ENCODE measurements around the gene MAGIX. TPM values are rescaled to one million over a fixed set of nuclear protein-coding genes. Genes with fewer than 3 reads are reported as not detected.

The MAGIX gene
- total and polyA plus RNA-seq, 2 experiments from 2014 or later: 3.2 to 6.8 TPM

- Histone ChIP-seq H3K4me3 (no peak overlapping the region), H3K36me3 (no peaks in the 10 kb centered on the region), H3K27me3 (no peaks in the 10 kb centered on the region), H3K27ac (no peak overlapping the region), H3K4me1 (ENCODE audit: low read depth) (no peaks in the 10 kb centered on the region), H3K9me3 (ENCODE audit: low read depth) (peaks cover 3% of the 10 kb centered on the region)
- TF ChIP-seq CTCF (IDR thresholded peaks at IDR 0.05; ENCODE audit: low read depth, low read length): peak; percentile 54
- peak in 1 of 2 donors; percentile 56 for DNase-seq (ENCODE audit: low read depth in 1 of 2, low spot score in 1 of 2)
Observed at GRCh38 chrX:49192722-49193328, 30.3 kb downstream of the MAGIX start.

GRCh38 chrX:49193542-49193964, 31.0 kb downstream of the MAGIX start:
- no peaks in the 10 kb centered on the region for H3K36me3 ChIP-seq
- H3K4me3 ChIP-seq: no peak overlapping the region
- H3K27me3 ChIP-seq: peaks cover under 1% of the 10 kb centered on the region
- H3K9me3 ChIP-seq (ENCODE audit: low read depth): peaks cover 3% of the 10 kb centered on the region
- no peak for TF ChIP-seq CTCF (IDR thresholded peaks at IDR 0.05; ENCODE audit: low read depth, low read length)
- peak in 1 of 2 donors; percentile 7 for DNase-seq (ENCODE audit: low read depth in 1 of 2, low spot score in 1 of 2)
- H3K27ac ChIP-seq: no peak overlapping the region
- no peaks in the 10 kb centered on the region for H3K4me1 ChIP-seq (ENCODE audit: low read depth)

GRCh38 chrX:49197543-49198087, 35.1 kb downstream of the MAGIX start:
- TF ChIP-seq CTCF (IDR thresholded peaks at IDR 0.05; ENCODE audit: low read depth, low read length): no peak
- peaks cover 13% of the 10 kb centered on the region for H3K27me3 ChIP-seq
- no peak for DNase-seq (ENCODE audit: low read depth in 1 of 2, low spot score in 1 of 2)
- H3K4me3 ChIP-seq: no peak overlapping the region
- peaks cover 2% of the 10 kb centered on the region for H3K4me1 ChIP-seq (ENCODE audit: low read depth)
- no peaks in the 10 kb centered on the region for H3K36me3 ChIP-seq
- H3K9me3 ChIP-seq (ENCODE audit: low read depth): peaks cover 3% of the 10 kb centered on the region
- H3K27ac ChIP-seq: no peak overlapping the region

GRCh38 chrX:49198540-49199314, 36.2 kb downstream of the MAGIX start:
- DNase-seq (ENCODE audit: low read depth in 1 of 2, low spot score in 1 of 2): no peak
- H3K9me3 ChIP-seq (ENCODE audit: low read depth): peaks cover 3% of the 10 kb centered on the region
- H3K27me3 ChIP-seq: peaks cover 13% of the 10 kb centered on the region
- H3K4me1 ChIP-seq (ENCODE audit: low read depth): peaks cover 2% of the 10 kb centered on the region
- no peaks in the 10 kb centered on the region for H3K36me3 ChIP-seq
- H3K27ac ChIP-seq: no peak overlapping the region
- TF ChIP-seq CTCF (IDR thresholded peaks at IDR 0.05; ENCODE audit: low read depth, low read length): no peak
- no peak overlapping the region for H3K4me3 ChIP-seq

GRCh38 chrX:49199315-49199595, 36.7 kb downstream of the MAGIX start:
- H3K4me1 ChIP-seq (ENCODE audit: low read depth): peaks cover 2% of the 10 kb centered on the region
- H3K4me3 ChIP-seq: no peak overlapping the region
- no peak for TF ChIP-seq CTCF (IDR thresholded peaks at IDR 0.05; ENCODE audit: low read depth, low read length)
- H3K36me3 ChIP-seq: no peaks in the 10 kb centered on the region
- H3K27ac ChIP-seq: no peak overlapping the region
- peaks cover 3% of the 10 kb centered on the region for H3K9me3 ChIP-seq (ENCODE audit: low read depth)
- peaks cover 13% of the 10 kb centered on the region for H3K27me3 ChIP-seq
- DNase-seq (ENCODE audit: low read depth in 1 of 2, low spot score in 1 of 2): no peak
